Fibroblast of lung (primary cell): ENCODE measurements around the gene COL1A1.

Experiments
- CTCF ChIP-seq, 2 donors: IDR thresholded peaks in 1 of 2; conservative IDR thresholded peaks in 1 of 2; 1 replicate in 1 of 2; 2 replicates in 1 of 2; pipeline ENCODE4 v1.5.1; 2011 to 2012; ENCODE audit warnings: low read length in 2 of 2, control low read depth in 1 of 2, inconsistent platforms in 1 of 2, low read depth in 1 of 2, mild to moderate bottlenecking in 1 of 2
- EZH2 ChIP-seq: IDR thresholded peaks from 2 replicates; pipeline ENCODE4 v1.5.1; 2012; ENCODE audit warnings: low read length, control low read depth, mild to moderate bottlenecking; ENCODE audit errors: missing control alignments

DNA sequence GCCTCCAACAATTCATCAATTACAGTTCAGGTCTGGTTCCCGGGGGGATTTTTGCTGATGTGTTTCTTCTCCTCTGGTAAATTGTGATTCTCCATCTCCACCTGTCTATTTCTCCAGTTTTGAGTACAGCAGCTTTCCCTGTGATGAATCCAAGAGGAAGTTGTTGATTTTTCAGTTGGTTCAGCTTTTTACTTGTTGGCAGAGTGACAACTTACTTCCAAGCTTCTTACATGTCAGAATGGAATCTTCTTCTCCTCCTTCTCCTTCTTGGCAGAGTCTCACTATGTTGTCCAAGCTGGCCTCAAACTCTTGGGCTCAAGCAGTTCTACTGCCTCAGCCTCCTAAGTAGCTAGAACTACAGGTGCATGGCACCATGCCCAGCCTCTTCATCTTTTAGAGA lies 39.4 kb upstream of the COL1A1 start:
- no peak for TF ChIP-seq CTCF (conservative IDR thresholded peaks at IDR 0.05 in 1 of 2, IDR thresholded peaks at IDR 0.05 in 1 of 2; ENCODE audit: low read depth in 1 of 2, low read length in 2 of 2)
- no peak for TF ChIP-seq EZH2
